Liver (tissue), 9 donors: ENCODE results near the gene KIRREL3. TPM values are rescaled to one million over a fixed set of nuclear protein-coding genes. Genes with fewer than 3 reads are reported as not detected.
"Not testable (repeated sequence)": the region's sequence is repeated elsewhere in the genome, so short reads cannot be mapped to it uniquely, and the experiment has no call there.

Experiments
- DNase-seq: peaks from one replicate; pipeline ENCODE4 v3.0.0-alpha.2; 2017; ENCODE audit warnings: low spot score
- H3K27ac ChIP-seq, 2 donors: one replicate each; pipeline ENCODE4 v1.7.0; 2013; ENCODE audit warnings: inconsistent platforms in 2 of 2, low read length in 2 of 2, control low read depth in 1 of 2, low read depth in 1 of 2, mild to moderate bottlenecking in 1 of 2
- H3K27me3 ChIP-seq, 4 donors: one replicate each; pipeline versions ENCODE4 v1.6.1 to v1.7.0; 2013; ENCODE audit warnings: low read length in 3 of 4, inconsistent platforms in 1 of 4, mild to moderate bottlenecking in 1 of 4, moderate library complexity in 1 of 4; ENCODE audit not compliant: control insufficient read depth in 4 of 4, insufficient read depth in 4 of 4
- H3K36me3 ChIP-seq, 4 donors: one replicate each; pipeline versions ENCODE4 v1.6.1 to v1.7.0; 2013; ENCODE audit warnings: low read length in 3 of 4, mild to moderate bottlenecking in 3 of 4, low read depth in 1 of 4, moderate library complexity in 1 of 4; ENCODE audit not compliant: control insufficient read depth in 4 of 4, insufficient read depth in 3 of 4
- H3K4me1 ChIP-seq, 4 donors: one replicate each; pipeline versions ENCODE4 v1.6.1 to v1.7.0; 2013; ENCODE audit warnings: low read length in 3 of 4, mild to moderate bottlenecking in 3 of 4, moderate library complexity in 1 of 4; ENCODE audit not compliant: control insufficient read depth in 4 of 4, insufficient read depth in 4 of 4
- H3K4me3 ChIP-seq, 3 donors: one replicate each; pipeline versions ENCODE4 v1.6.1 to v1.7.0; 2013; ENCODE audit warnings: low read length in 3 of 3, control low read depth in 1 of 3, low read depth in 1 of 3, mild to moderate bottlenecking in 1 of 3
- H3K9ac ChIP-seq, 2 donors: one replicate each; pipeline ENCODE4 v1.7.0; 2013; ENCODE audit warnings: low read length in 2 of 2, mild to moderate bottlenecking in 2 of 2, moderate library complexity in 2 of 2, control low read depth in 1 of 2, low read depth in 1 of 2
- H3K9me3 ChIP-seq, 4 donors: one replicate each; pipeline versions ENCODE4 v1.6.1 to v1.7.0; 2013; ENCODE audit warnings: low read length in 3 of 4; ENCODE audit not compliant: control insufficient read depth in 4 of 4
- EGR1 ChIP-seq, 2 donors: IDR thresholded peaks; 2 replicates each; pipeline ENCODE4 v1.6.1; 2016 to 2018; ENCODE audit warnings: antibody characterized with exemption in 2 of 2, low read depth in 2 of 2
- FOXA2 ChIP-seq: IDR thresholded peaks from 2 replicates; pipeline ENCODE4 v1.6.1; 2016; ENCODE audit warnings: antibody characterized with exemption
- GABPA ChIP-seq, 2 donors: IDR thresholded peaks in 1 of 2; conservative IDR thresholded peaks in 1 of 2; 2 replicates each; pipeline ENCODE4 v1.6.1; 2016; ENCODE audit warnings: antibody characterized with exemption in 2 of 2, mild to moderate bottlenecking in 1 of 2, moderate library complexity in 1 of 2
- HNF4A ChIP-seq, 2 donors: conservative IDR thresholded peaks; 2 replicates each; pipeline ENCODE4 v1.6.1; 2016; ENCODE audit warnings: antibody characterized with exemption in 2 of 2, mild to moderate bottlenecking in 2 of 2
- HNF4G ChIP-seq: IDR thresholded peaks from 2 replicates; pipeline ENCODE4 v1.6.1; 2016; ENCODE audit warnings: antibody characterized with exemption
- JUND ChIP-seq, 2 donors: IDR thresholded peaks; 2 replicates each; pipeline ENCODE4 v1.6.1; 2016; ENCODE audit warnings: antibody characterized with exemption in 2 of 2
- MAX ChIP-seq: IDR thresholded peaks from 2 replicates; pipeline ENCODE4 v1.6.1; 2016; ENCODE audit warnings: antibody characterized with exemption
- NR2F2 ChIP-seq: IDR thresholded peaks from 2 replicates; pipeline ENCODE4 v1.6.1; 2016; ENCODE audit warnings: antibody characterized with exemption
- RAD21 ChIP-seq, 2 donors: IDR thresholded peaks; 2 replicates each; pipeline ENCODE4 v1.6.1; 2016; ENCODE audit warnings: antibody characterized with exemption in 2 of 2, mild to moderate bottlenecking in 2 of 2
- RXRA ChIP-seq, 2 donors: IDR thresholded peaks; 2 replicates each; pipeline ENCODE4 v1.6.1; 2017 to 2018; ENCODE audit warnings: antibody characterized with exemption in 2 of 2, mild to moderate bottlenecking in 1 of 2
- SP1 ChIP-seq: IDR thresholded peaks from 2 replicates; pipeline ENCODE4 v1.6.1; 2018; ENCODE audit warnings: antibody characterized with exemption, mild to moderate bottlenecking
- TAF1 ChIP-seq: conservative IDR thresholded peaks from 2 replicates; pipeline ENCODE4 v1.6.1; 2016; ENCODE audit warnings: antibody characterized with exemption, mild to moderate bottlenecking
- ZBTB33 ChIP-seq: IDR thresholded peaks from 2 replicates; pipeline ENCODE4 v1.6.1; 2016; ENCODE audit warnings: antibody characterized with exemption
- WGBS: extraction: QIAGEN DNeasy Blood & Tissue Kit; methylation state at CpG from one replicate; pipeline ENCODE4 v1.1.7; 2013; 5-methylcytosine and 5-hydroxymethylcytosine counted together
- polyA plus RNA-seq, 2 donors: library from polyadenylated mRNA; stranded (reverse) in 1 of 2; unstranded in 1 of 2; fragments of 200-250 nt in 1 of 2; fragments of >200 nt in 1 of 2; fragmentation: Nextera tagmentation in 1 of 2; extraction: Ambion mirVana in 1 of 2; gene quantifications; one replicate each; pipeline versions ENCODE4 v1.2.1 to v1.2.3, GENCODE V29; 2013 to 2015
- total RNA-seq, 2 donors: library from RNA; depleted of rRNA; stranded (reverse); fragments of >200 nt; gene quantifications; one replicate each; pipeline ENCODE4 v1.2.3, GENCODE V29; 2014
- TF ChIP-seq, protein P1 (sequence below): IDR thresholded peaks from 2 replicates; pipeline ENCODE4 v1.6.1; 2016; ENCODE audit warnings: antibody characterized with exemption
- donor health status: healthy.
- donor health status: healthy.
- donor health status: healthy.
- donor health status: healthy.
- donor health status: healthy.

The KIRREL3 gene
- total and polyA plus RNA-seq, 4 donors, result 0.03 to 0.29 (median 0.08) TPM; not detected in 1

DNA sequence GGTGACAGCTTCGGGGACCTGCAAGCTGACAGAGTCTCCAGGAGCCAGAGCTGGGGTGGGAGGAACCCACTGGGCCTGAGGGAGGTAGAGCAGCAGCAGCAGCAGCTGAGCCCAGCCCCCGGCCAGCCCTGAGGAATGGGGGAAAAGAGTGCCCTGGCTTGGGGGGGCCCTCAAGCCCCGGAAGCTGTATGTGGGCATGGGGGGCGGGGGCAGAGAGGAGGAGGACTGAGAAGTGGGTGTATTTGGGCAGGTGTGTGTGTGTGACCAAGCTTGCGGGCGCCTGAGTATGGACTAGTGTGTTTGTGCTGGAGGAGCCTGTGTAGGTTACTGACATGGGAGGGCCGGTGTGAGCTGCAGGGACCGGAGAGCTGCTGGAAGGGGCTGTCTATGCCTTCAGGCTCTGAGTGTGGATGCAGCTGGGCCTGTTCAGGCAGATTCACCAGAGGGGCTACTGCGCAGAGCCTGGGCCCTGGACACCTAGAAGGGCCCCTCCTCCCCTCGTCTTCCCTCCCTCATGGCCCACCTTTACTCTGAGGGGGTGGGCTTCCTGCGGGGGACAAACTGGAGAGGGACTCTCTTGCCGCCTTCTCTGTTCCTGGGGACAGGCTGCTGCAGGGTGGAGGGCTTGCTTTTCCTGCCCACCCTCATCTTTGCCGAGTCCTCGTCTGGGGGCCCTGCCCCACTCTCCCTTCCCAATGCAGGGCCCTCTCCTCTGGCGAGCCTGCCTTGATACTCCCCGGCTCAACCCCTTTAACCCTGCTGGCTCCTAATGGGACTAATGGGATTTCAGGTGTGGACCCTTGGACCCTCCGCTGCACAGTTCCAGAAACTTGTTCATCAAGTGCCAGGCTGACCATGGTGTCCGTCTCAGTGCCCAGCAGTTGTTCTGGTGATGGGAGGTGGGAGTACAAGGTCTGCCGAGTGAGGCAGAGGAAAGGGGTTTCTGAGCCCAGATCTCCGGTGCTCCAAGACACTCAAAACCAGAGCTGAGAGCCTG lies 616.9 kb downstream of the KIRREL3 start:
- H3K27ac ChIP-seq, result no peak overlapping the region
- TF ChIP-seq RAD21 (IDR thresholded peaks at IDR 0.05) (no peak), SP1 (no peak), RXRA (IDR thresholded peaks at IDR 0.05) (no peak), HNF4G (no peak), FOXA2 (no peak), JUND (IDR thresholded peaks at IDR 0.05) (no peak), TAF1 (no peak), ZBTB33 (no peak), GABPA (IDR thresholded peaks at IDR 0.05 in 1 of 2, conservative IDR thresholded peaks at IDR 0.05 in 1 of 2) (no peak), EGR1 (IDR thresholded peaks at IDR 0.05; ENCODE audit: low read depth in 2 of 2) (no peak), HNF4A (conservative IDR thresholded peaks at IDR 0.05) (no peak), MAX (no peak), NR2F2 (no peak)
- TF ChIP-seq, protein P1, sequence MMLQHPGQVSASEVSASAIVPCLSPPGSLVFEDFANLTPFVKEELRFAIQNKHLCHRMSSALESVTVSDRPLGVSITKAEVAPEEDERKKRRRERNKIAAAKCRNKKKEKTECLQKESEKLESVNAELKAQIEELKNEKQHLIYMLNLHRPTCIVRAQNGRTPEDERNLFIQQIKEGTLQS, result no peak
- 93% methylated on average over 20 of the region's 20 CpGs for WGBS
- H3K9me3 ChIP-seq, result no peaks in the 10 kb centered on the region
- no peak for DNase-seq
- H3K27me3 ChIP-seq, result no peaks in the 10 kb centered on the region
- H3K9ac ChIP-seq, result no peak overlapping the region
- peaks cover 5 to 22% (median 12%) of the 10 kb centered on the region in 4 donors for H3K4me1 ChIP-seq
- H3K36me3 ChIP-seq, result no peaks in the 10 kb centered on the region
- H3K4me3 ChIP-seq, result no peak overlapping the region

DNA sequence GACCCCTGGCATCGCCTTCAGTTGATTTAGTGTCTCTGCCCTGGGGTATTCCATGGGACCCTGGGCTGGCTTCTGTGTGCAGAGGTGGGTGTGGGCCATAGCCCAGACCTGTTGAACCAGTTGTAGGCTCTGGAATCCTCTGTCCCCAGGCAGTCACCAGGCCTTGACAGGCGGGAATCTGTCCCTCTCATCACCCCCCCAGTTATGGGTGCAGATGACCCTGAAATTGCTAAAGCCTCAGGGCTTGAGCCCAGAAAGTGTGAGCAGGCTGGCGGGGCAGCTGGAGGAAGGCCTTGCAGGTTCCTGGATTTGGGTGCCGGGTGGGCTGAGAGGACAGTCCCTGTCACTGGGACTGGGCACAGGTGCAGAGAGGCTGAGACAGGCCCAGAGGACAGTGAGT lies 617.9 kb downstream of the KIRREL3 start:
- DNase-seq, H3K9ac ChIP-seq, H3K36me3 ChIP-seq, H3K27me3 ChIP-seq, H3K9me3 ChIP-seq, H3K27ac ChIP-seq, H3K4me3 ChIP-seq: not testable (repeated sequence)
- 91% methylated on average over 4 of the region's 4 CpGs for WGBS
- peaks cover 5 to 22% (median 12%) of the 10 kb centered on the region in 4 donors for H3K4me1 ChIP-seq

GRCh38 chr11:126381960-126382359 lies 618.6 kb downstream of the KIRREL3 start:
- H3K9me3 ChIP-seq, H3K9ac ChIP-seq, H3K27me3 ChIP-seq, H3K36me3 ChIP-seq, H3K27ac ChIP-seq, H3K4me3 ChIP-seq, DNase-seq: not testable (repeated sequence)
- H3K4me1 ChIP-seq, result peaks cover 3 to 21% (median 12%) of the 10 kb centered on the region in 4 donors
- 72% methylated on average over 6 of the region's 10 CpGs for WGBS
